Left lobe of liver (tissue), 2 donors: ENCODE measurements around the gene ALPK3. TPM values are rescaled to one million over a fixed set of nuclear protein-coding genes. Genes with fewer than 3 reads are reported as not detected.
A peak's percentile ranks its signal among the peaks of the same experiment; 100 is the strongest.

ENCODE experiments used
- ATAC-seq: fragments of 200-7000 bp; cut with Tn5 transposase; one replicate; pipeline ENCODE4 v1.9.1; 2020; ENCODE audit warnings: mild to moderate bottlenecking, moderate library complexity
- DNase-seq: peaks from one replicate; pipeline ENCODE4 v3.0.0-alpha.2; 2020; ENCODE audit warnings: low spot score
- total RNA-seq: library from RNA; stranded (reverse); gene quantifications from one replicate; pipeline ENCODE4 v1.2.1, GENCODE V29; 2021
- donor health status: DM: no; HTN: no; CAD: no; lungs with moderate emphysema.
- donor health status: DM: no; HTN: yes; CAD: no.

The ALPK3 gene
- total RNA-seq, 1 donor from 2014 or later, result 2.7 TPM

DNA sequence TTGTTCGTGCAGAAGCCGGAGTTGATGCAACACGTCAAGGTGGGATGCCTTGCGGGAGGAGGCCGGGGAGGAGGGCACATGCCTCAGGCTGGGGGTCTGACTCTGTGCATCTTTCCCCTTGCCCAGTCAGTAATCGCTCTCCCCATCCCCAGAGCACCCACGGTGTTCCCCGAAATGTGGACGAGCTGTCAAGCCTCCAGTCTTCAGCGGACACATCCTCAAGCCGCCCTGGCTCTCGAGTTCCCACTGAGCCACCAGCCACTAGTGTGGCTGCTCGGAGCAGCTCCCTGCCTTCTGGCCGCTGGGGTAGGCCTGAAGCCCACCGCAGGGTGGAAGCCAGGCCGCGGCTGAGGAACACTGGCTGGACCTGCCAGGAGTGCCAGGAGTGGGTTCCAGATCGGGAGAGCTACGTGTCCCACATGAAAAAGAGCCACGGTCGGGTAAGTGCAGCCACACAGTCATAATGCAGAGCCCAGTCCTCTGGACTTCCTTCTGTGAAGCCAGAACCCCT lies 18.7 kb upstream of the ALPK3 start:
- ATAC-seq, result no peak
- DNase-seq, result no peak

GRCh38 chr15:84799511-84800187 lies 17.5 kb upstream of the ALPK3 start:
- peak; percentile 74 for ATAC-seq
- peak; percentile 89 for DNase-seq

GRCh38 chr15:84800365-84800806 lies 16.8 kb upstream of the ALPK3 start:
- DNase-seq (peak; percentile 75), ATAC-seq (peak; percentile 60)

DNA sequence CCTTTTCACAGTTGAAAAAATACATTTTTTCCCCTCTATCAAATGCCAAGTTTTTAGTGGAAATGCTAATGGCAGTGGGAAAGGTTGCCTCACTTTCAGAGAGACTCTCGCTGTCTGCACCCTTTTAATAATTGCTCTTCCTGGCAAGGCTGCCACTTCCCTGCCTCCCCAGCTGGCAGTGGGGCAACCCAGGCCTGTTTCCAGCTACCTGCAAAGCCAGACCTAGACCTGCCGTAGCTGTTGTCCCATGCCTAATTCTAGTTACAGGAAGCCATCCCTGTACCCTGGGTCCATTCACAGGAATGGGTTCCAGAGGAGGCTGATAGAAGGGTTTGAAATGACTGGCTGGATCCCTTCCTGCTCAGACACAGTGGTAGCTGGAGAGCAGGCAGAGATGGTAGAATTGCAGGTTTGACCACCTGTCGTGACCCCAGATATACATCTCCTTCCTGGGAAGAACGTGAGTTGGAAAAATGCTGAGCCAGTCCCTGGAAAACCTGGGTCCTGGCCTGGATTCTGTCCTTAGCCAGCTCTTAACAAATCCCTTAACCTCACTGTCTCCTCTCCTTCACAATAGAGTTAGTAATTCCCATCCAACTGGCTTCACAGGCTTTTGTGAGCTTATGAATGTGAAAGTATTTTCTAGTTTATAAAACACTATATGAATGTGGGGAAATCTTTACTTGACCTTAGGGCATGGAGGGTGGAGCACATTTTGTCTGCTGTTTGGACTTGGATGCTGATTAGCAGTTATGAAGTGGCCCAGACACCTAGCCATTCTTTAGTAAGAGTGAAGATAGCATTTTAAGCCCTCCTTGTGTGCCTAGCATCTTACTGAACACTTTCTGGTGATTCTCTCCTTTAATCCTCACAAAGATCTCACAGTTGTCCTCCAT lies 12.9 kb upstream of the ALPK3 start:
- ATAC-seq (peak; percentile 2), DNase-seq (no peak)

DNA sequence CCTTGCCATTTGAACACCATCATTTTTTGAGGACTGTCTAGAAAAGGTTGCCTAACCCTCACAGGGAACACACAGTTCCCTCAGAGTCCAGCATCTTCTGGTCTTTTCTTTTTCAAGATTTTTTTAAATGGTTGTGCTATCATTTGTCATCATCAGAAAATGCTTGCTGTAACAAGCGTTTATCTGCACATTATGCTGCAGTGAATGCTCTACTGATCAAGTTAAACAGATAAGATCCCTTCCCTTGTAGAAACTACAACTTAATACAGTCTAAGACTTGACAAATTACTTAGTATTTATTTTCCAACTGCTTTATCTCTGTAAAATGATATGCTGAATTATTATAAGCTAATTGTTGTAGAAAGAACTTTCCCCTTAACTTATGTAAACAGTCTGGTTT lies 11.9 kb upstream of the ALPK3 start:
- no peak for DNase-seq
- no peak for ATAC-seq

DNA sequence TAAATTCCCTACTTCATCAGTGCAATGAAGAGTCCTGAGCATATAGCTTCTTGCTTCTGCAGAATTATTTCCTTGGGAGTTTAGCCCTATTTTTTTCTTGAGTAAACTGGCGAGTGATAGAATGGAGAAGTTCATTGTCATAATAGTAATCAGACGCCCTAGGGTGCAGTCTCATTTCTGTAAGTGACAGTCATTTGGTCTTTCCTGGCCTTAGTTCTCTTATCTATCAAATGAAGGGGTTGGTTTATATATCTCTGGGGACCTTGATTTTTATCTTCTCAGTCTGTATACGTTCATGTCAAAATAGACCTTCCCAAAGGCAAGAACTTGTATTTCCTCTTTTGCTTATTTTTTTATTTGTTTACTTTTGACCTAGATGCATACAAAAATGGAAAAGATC lies 9.9 kb upstream of the ALPK3 start:
- ATAC-seq, result no peak
- DNase-seq, result no peak

GRCh38 chr15:84810073-84810840 lies 6.9 kb upstream of the ALPK3 start:
- peak; percentile 22 for ATAC-seq
- DNase-seq, result no peak

DNA sequence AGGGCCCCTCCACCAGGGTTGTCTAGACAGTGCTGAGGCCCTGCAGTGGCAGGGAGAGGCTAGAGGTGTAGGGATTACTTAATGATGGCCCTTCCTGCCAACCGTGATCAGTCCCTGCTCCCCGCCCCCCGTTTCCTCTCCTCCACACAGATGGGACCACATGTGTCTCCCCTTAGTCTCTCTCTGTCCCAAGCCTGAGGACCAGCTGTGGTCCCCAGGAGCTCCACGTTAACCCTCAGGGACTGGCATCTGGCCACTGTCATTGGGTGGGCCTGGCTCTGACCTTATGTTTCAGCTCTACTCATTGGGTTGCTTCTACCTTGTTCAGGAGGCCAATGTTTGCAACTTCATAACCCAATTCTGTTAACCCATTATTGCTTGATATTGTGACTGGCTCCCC lies 6.0 kb upstream of the ALPK3 start:
- ATAC-seq (no peak), DNase-seq (no peak)

DNA sequence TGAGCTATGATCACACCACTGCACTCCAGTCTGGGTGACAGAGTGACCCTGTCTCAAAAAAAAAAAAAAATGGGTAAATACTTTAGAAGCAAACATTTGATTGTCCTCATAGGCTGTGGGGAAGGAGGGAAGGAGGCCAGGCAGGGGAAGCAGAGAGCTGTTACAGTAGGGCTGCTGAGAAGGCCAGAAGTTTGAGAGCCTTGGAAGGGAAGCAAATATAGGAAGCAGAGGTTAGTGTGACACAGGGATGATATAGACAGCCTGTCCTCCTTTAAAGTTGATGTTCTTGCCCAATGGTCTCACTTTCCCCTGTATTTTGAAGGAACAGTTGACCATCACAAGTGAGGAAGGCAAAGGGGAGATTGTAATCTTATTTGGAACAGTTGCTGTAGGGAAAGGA lies 5.3 kb upstream of the ALPK3 start:
- DNase-seq (no peak), ATAC-seq (no peak)

- ATAC-seq, result no peak
Measured at GRCh38 chr15:84812842-84813241, 4.3 kb upstream of the ALPK3 start.

DNA sequence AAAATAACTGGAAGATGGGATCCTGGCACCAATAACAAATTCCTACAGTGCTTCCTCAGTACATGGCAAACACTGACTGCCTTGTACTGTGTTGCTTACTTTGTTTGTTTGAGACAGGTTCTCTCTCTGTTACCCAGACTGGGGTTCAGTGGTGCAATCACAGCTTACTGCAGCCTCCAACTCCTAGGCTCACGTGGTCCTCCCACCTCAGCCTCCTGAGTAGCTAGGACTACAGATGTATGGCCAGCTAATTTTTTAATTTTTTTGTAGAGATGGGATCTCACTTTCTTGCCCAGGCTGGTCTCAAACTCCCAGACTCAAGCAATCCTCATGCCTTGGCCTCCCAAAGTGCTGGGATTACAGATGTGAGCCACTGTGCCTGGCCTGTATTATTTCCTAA lies 3.7 kb upstream of the ALPK3 start:
- no peak for ATAC-seq

More at GRCh38 chr15:84812842-84813241, 4.3 kb upstream of the ALPK3 start:
- no peak for DNase-seq

GRCh38 chr15:84813931-84814330 lies 3.2 kb upstream of the ALPK3 start:
- ATAC-seq, result no peak
- DNase-seq, result no peak

More for the DNA sequence above, 3.7 kb upstream of the ALPK3 start:
- no peak for DNase-seq

GRCh38 chr15:84814916-84815315 lies 2.2 kb upstream of the ALPK3 start:
- DNase-seq, result no peak
- no peak for ATAC-seq

DNA sequence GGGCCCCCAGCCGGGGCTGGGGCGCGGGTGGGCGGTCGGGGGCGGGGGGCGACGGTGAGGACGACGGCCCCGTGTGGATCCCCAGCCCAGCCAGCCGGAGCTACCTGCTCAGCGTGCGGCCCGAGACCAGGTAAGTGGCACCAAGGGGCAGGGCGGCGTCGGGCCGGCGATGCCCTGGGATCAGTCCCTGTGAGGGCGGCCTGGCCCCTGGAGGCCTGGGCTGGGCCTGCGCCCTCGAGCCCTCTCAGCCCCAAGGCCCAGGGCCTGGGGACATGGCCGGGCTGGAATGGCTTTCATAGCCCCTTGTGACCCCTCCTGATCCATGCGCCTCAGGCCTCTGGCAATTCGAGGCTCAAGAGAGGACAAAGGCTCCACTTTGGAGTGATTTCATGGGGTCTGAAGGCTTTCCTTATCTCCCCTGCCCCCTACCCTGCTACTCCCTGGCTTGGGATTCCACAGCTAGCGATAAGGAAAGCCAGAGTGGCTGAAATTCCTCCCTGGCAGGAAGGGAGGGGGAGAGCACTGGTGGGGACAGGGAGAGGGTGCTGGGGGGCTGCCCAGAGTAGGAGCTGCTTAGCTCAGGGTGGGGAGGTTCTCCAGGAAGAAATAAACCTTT lies 418 bp downstream of the ALPK3 start:
- no peak for DNase-seq

GRCh38 chr15:84818261-84819131 lies 1.3 kb downstream of the ALPK3 start:
- DNase-seq, result peak; percentile 54

More for the DNA sequence above, 418 bp downstream of the ALPK3 start:
- peak; percentile 15 for ATAC-seq

DNA sequence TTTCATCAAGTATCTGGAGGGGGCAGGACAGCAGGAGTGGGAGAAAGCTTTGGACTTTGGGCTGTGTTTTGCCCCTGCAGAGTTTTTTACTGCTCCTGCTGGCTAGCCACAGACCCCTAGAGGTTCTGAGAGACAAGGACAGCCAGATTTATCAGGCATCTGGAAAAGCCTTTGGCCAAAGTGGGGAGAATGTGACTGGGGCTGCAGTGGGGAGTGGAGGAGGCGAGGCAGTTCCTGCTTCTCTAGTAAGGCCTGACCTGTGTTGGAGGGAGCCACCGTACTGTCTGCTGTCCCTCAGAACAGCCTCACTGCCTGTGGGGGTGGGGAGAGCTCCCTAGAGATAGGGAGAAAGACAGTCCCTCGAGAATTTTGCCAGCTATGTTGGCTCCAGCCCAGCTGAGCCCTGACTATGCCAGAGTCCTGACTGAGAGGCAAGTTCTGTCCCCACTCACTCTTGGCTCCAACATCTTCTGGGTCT lies 2.2 kb downstream of the ALPK3 start:
- DNase-seq, result peak; percentile 69
- ATAC-seq, result peak; percentile 23

More at GRCh38 chr15:84818261-84819131, 1.3 kb downstream of the ALPK3 start:
- peak; percentile 37 for ATAC-seq

DNA sequence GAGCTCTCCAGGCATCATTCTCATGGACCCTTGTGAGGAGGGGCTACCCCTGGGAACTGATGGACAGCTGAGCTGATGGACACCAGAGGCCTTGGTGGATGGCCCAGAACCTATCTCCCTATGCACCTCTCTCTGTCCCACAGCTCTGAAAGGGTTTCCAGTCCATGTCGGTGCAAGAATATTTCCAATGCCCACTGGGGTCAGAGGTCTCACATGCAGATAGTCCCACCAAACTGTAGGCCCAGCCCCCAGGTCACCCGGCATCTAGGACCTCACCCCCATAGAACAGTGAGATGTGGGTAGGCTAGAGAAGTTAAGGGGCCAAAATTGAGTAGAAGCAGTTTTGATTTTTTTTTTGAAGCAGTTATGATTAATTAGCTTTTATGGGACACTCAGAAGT lies 2.6 kb downstream of the ALPK3 start:
- ATAC-seq (no peak), DNase-seq (no peak)

GRCh38 chr15:84821501-84822021 lies 4.4 kb downstream of the ALPK3 start:
- no peak for DNase-seq
- no peak for ATAC-seq

DNA sequence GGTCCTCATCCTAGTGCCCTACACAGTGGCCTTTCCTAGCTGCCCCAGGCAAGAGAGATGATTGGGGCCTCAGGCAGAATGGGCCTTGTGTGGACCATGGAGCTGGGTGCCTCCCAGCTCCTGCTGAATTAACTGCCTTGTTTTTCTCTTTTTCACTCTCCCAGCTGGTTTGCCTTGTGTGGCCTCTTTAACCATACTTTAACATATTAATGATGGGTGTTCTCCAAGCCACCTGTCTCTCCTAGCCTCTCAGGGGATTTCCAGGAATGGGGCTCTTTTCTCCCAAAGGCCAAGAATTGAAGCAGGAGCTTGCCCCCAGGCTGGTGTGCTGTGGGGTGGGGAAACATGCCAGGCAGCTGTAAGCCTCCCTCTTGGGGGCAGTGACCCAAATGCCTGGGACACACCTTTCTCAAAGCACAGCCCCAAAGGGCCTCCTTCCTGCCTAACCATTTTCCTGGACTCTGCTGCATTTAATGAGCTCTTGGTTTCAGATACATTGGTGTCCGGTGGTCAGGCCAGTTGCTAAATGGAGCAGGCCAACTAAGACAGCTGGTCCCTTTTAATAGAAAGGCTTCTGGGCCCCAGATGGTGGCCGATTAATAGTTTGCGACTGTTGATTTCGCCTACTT lies 5.6 kb downstream of the ALPK3 start:
- ATAC-seq (no peak), DNase-seq (no peak)
